ENCODE results near the gene NAXE.

GRCh38 chr1:156549390-156549789 lies 42.2 kb upstream of the NAXE start:
- no peak for TF ChIP-seq CBX2 (IDR thresholded peaks at IDR 0.05; ENCODE audit: low read depth, low read length)
- no peak for TF ChIP-seq CBX2 (CRISPR knock-in tag; IDR thresholded peaks at IDR 0.05; ENCODE audit: low read depth)
- TF ChIP-seq ATM (IDR thresholded peaks at IDR 0.05; ENCODE audit: borderline replicate concordance), result no peak

All from HepG2 (cell line).